RWPE2 (cell line): ENCODE results near the gene NDUFAF7.
"Not testable (repeated sequence)": the region's sequence is repeated elsewhere in the genome, so short reads cannot be mapped to it uniquely, and the experiment has no call there.

Experiments
- ATAC-seq: fragments of 200-7000 bp; cut with Tn5 transposase; 3 replicates; pipeline ENCODE4 v1.9.1; 2021; ENCODE audit warnings: low read depth
- DNase-seq: peaks from one replicate; pipeline ENCODE4 v3.0.0-alpha.2; 2020; ENCODE audit warnings: low spot score
- H3K27ac ChIP-seq: fragments of 450-650 bp; 2 replicates; pipeline ENCODE4 v1.5.1; 2017; ENCODE audit warnings: mild to moderate bottlenecking; ENCODE audit not compliant: poor library complexity, severe bottlenecking
- H3K27me3 ChIP-seq: fragments of 250-450 bp; sonication (Bioruptor Pico); 2 replicates; pipeline ENCODE4 v1.5.1; 2021; ENCODE audit warnings: mild to moderate bottlenecking, moderate library complexity; ENCODE audit not compliant: insufficient read depth, poor library complexity, severe bottlenecking
- H3K36me3 ChIP-seq: fragments of 250-450 bp; sonication (Bioruptor Pico); 2 replicates; pipeline ENCODE4 v1.5.1; 2020; ENCODE audit warnings: low read depth, mild to moderate bottlenecking, moderate library complexity
- H3K4me1 ChIP-seq: fragments of 250-450 bp; sonication (Bioruptor Pico); 2 replicates; pipeline ENCODE4 v1.5.1; 2021; ENCODE audit warnings: mild to moderate bottlenecking, moderate library complexity; ENCODE audit not compliant: insufficient read depth, poor library complexity, severe bottlenecking
- H3K4me3 ChIP-seq: fragments of 250-450 bp; sonication (Bioruptor Pico); 2 replicates; pipeline ENCODE4 v1.5.1; 2021; ENCODE audit warnings: mild to moderate bottlenecking, moderate library complexity; ENCODE audit not compliant: severe bottlenecking
- H3K9me3 ChIP-seq: fragments of 250-450 bp; sonication (Bioruptor Pico); 2 replicates; pipeline ENCODE4 v1.5.1; 2021; ENCODE audit warnings: mild to moderate bottlenecking, moderate library complexity; ENCODE audit not compliant: severe bottlenecking
- TF ChIP-seq, protein P1 (sequence below): fragments of 450-650 bp; IDR thresholded peaks from one replicate; pipeline ENCODE4 v1.5.1; 2017; ENCODE audit warnings: mild to moderate bottlenecking, moderate library complexity; ENCODE audit not compliant: poor library complexity, severe bottlenecking

Gene NDUFAF7

DNA sequence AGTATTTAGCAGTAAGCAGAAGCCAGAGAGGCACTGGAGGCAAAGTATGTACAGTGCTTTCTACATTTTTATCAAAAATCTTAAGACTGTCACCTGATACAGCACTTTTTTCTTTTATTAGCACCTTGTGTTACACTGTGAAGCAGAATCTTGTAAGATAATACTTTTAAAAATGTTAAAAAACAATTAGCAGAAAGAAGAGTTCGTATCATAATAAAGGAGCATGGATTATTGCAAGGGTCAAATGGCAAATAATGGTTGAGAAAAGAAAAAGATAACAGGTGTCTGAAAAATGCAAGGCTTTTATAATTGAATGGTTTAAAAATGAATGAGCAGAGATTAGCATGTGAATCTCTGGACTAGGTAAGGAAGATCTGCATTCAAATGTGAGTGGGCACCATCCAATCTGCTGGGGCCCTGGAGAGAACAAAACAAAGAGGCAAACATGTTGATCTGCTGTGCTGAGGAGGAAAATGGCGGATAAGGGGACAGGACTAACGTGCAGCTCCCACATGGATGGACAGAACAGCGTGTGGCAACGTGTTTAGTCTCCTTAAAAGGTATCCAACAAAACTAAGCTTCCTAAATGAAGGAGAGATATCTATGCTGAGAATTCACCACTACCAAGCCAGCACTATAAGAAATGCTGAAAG is 25.6 kb upstream of the NDUFAF7 start:
- H3K36me3 ChIP-seq, result peaks cover 98% of the 10 kb centered on the region
- TF ChIP-seq, protein P1, sequence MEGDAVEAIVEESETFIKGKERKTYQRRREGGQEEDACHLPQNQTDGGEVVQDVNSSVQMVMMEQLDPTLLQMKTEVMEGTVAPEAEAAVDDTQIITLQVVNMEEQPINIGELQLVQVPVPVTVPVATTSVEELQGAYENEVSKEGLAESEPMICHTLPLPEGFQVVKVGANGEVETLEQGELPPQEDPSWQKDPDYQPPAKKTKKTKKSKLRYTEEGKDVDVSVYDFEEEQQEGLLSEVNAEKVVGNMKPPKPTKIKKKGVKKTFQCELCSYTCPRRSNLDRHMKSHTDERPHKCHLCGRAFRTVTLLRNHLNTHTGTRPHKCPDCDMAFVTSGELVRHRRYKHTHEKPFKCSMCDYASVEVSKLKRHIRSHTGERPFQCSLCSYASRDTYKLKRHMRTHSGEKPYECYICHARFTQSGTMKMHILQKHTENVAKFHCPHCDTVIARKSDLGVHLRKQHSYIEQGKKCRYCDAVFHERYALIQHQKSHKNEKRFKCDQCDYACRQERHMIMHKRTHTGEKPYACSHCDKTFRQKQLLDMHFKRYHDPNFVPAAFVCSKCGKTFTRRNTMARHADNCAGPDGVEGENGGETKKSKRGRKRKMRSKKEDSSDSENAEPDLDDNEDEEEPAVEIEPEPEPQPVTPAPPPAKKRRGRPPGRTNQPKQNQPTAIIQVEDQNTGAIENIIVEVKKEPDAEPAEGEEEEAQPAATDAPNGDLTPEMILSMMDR, result no peak
- no peak overlapping the region for H3K4me3 ChIP-seq
- DNase-seq (no peak), ATAC-seq (no peak)
- H3K9me3 ChIP-seq, result peaks cover 9% of the 10 kb centered on the region
- H3K27ac ChIP-seq, result no peak overlapping the region
- no peaks in the 10 kb centered on the region for H3K4me1 ChIP-seq
- no peaks in the 10 kb centered on the region for H3K27me3 ChIP-seq

DNA sequence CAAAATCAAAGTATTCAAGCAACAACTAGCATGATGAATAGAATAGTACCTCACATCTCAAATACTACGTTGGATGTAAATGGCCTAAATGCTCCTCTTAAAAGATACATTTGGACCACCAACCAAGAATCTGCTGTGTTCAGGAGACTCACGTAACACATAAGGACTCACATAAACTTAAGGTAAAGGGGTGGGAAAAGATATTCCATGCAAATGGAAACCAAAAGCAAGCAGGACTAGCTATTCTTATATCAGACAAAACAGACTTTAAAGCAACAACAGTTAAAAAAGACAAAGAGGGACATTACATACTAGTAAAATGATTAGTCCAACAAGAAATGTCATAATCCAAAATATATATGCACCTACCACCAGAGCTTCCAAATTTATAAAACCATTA is 24.7 kb upstream of the NDUFAF7 start:
- not testable (repeated sequence) for H3K27me3 ChIP-seq, H3K9me3 ChIP-seq, ATAC-seq, H3K4me3 ChIP-seq, H3K4me1 ChIP-seq, H3K27ac ChIP-seq, DNase-seq
- peaks cover 98% of the 10 kb centered on the region for H3K36me3 ChIP-seq

DNA sequence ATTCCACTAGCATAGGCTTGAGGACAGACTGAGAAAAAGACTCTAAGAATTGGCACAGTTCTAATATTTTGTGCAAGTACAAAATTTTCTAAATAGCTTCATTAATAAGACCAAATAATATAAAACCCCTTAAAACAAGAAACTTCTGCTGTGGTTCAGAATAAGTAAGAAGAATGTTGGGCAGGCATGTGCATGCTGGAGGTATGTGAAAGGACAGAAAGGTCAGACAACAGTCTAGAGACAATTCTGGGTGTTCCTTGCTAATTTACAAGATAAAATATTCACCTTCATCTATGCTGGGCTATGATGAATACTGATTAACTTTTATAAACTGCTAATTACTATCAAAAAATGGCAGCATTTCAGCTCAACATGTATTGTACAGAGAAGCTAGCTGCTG is 20.2 kb upstream of the NDUFAF7 start:
- Histone ChIP-seq H3K27me3 (no peaks in the 10 kb centered on the region), H3K4me3 (no peak overlapping the region), H3K36me3 (peaks cover 98% of the 10 kb centered on the region), H3K4me1 (no peaks in the 10 kb centered on the region), H3K9me3 (peaks cover 4% of the 10 kb centered on the region), H3K27ac (no peak overlapping the region)
- ATAC-seq (no peak), DNase-seq (no peak)
- TF ChIP-seq, protein P1, result no peak

DNA sequence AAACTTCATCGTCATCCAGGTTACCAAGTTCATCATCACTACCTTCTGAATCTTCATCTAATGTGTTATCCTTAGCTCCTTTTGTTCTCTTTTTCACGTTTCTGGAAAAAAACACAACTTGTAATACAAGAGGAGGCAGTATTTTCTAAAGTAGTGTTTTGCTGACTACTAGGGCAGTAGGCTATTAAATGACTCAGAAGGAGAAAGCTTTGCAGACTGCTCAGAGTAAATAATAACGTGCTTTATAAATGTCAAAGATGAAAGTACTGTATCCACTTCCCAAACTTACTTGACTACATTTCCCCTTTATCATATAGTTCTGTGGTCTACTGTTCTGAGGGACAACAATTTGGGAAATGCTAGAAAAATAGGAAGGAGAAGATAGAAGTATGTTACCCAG is 19.5 kb upstream of the NDUFAF7 start:
- TF ChIP-seq, protein P1, result no peak
- no peak overlapping the region for H3K4me3 ChIP-seq
- no peak for DNase-seq
- ATAC-seq, result no peak
- H3K27ac ChIP-seq, result no peak overlapping the region
- H3K9me3 ChIP-seq, result peaks cover 2% of the 10 kb centered on the region
- H3K36me3 ChIP-seq, result peaks cover 98% of the 10 kb centered on the region
- H3K4me1 ChIP-seq, result no peaks in the 10 kb centered on the region
- H3K27me3 ChIP-seq, result no peaks in the 10 kb centered on the region

DNA sequence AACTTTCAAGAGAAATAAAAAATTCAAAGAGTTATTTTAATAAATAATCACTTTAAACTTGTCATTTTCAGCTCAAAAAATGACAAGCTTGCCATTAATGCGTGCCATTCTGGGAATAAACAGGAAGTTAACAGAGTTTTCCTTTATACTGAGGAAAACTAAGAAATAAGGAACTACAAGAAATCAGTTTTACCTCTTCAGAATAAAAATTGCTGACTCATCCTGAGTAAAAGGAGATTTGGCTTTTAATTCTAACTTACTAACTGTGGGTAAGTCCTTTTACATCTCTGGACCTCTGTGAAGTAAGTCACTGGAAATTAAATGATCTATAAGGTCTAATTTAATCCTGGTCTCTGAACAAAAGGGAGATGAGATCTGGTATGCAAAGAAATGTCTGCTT is 16.2 kb upstream of the NDUFAF7 start:
- no peaks in the 10 kb centered on the region for H3K27me3 ChIP-seq
- DNase-seq (no peak), ATAC-seq (no peak)
- no peak overlapping the region for H3K27ac ChIP-seq
- H3K36me3 ChIP-seq, result peaks cover 90% of the 10 kb centered on the region
- H3K9me3 ChIP-seq, result no peaks in the 10 kb centered on the region
- no peak overlapping the region for H3K4me3 ChIP-seq
- H3K4me1 ChIP-seq, result no peaks in the 10 kb centered on the region
- TF ChIP-seq, protein P1, result no peak
